Glomerular endothelial cell (primary cell): ENCODE measurements around the gene RBFA. TPM values are rescaled to one million over a fixed set of nuclear protein-coding genes. Genes with fewer than 3 reads are reported as not detected.
"Not testable (repeated sequence)": the region's sequence is repeated elsewhere in the genome, so short reads cannot be mapped to it uniquely, and the experiment has no call there.

Experiments used
- DNase-seq: peaks from one replicate; pipeline ENCODE4 v3.0.0-alpha.2; 2011; ENCODE audit warnings: low read depth, low spot score; ENCODE audit errors: extremely low read depth
- total RNA-seq: library from RNA; depleted of rRNA; stranded (reverse); fragments of >200 nt; gene quantifications from 2 replicates; pipeline ENCODE4 v1.2.3, GENCODE V29; 2015

The RBFA gene, protein sequence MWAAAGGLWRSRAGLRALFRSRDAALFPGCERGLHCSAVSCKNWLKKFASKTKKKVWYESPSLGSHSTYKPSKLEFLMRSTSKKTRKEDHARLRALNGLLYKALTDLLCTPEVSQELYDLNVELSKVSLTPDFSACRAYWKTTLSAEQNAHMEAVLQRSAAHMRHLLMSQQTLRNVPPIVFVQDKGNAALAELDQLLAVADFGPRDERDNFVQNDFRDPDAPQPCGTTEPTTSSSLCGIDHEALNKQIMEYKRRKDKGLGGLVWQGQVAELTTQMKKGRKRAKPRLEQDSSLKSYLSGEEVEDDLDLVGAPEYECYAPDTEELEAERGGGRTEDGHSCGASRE
- 30.0 and 39.2 TPM in 2 replicates for total RNA-seq

GRCh38 chr18:80034068-80034851 lies at the start of gene RBFA:
TSS of gene RBFA (plus strand) at chr18:80034434. CDS start at chr18:80034496, 62 bp downstream.
- DNase-seq = peak; percentile 61

- no peak for DNase-seq
These were observed 49.1 kb upstream of the RBFA start for GRCh38 chr18:79985172-79985571.

DNA sequence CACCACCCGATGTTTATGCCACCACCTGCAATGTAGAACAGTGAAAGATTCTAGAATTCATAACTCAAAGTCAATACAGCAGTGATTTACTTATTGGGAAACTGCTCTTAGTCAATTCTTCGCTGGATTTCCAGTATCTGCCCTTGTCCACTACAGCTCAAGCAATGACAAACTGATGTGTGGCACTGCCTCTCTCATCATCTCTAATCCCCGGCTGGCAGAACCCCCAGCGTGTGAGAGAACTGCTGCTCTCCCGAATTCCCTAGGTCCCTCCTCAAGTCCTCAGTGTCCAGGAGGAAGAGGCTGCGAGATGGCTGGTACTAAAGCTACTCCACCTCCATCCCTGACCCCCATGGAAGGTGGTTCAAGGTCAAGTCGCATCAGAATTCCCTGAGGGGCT lies 47.5 kb upstream of the RBFA start:
- no peak for DNase-seq

DNA sequence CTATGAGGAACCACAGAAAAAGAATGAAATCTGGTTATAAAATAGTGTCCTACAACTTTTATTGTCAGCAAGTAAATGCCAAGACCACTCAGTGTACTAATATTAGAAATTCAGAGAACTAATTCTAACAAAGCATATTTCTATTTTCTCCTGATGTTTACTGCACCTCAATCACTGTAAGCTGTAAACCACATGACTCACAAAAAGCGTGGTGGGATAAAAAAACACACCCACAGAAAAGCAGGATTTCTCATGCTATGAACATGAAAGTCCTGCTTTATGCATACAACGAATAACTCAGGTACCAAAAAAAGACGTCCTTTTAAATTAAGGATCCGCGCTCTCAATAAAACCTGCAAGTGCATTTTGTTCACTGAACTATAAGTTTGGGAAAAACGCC lies 46.7 kb upstream of the RBFA start:
- DNase-seq = no peak

DNA sequence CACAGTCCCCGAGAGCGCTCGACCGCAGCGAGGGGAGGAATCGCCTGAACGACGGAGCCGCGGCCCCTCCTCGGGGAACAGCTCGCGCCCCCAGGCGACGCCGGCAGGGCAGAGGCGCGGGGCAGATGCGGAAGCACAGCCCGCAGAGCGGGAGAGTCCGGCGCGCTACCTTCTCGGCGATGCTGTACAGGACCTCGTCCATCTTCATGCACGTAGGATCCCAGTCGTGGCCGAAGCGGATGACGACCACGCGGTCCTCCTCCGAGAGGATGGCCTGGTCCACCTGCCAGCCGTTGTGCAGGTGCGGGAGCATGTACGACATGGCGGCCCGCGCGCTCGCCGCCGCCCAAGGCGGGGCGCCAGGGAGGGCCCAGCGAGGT lies 46.2 kb upstream of the RBFA start:
- no peak for DNase-seq

DNA sequence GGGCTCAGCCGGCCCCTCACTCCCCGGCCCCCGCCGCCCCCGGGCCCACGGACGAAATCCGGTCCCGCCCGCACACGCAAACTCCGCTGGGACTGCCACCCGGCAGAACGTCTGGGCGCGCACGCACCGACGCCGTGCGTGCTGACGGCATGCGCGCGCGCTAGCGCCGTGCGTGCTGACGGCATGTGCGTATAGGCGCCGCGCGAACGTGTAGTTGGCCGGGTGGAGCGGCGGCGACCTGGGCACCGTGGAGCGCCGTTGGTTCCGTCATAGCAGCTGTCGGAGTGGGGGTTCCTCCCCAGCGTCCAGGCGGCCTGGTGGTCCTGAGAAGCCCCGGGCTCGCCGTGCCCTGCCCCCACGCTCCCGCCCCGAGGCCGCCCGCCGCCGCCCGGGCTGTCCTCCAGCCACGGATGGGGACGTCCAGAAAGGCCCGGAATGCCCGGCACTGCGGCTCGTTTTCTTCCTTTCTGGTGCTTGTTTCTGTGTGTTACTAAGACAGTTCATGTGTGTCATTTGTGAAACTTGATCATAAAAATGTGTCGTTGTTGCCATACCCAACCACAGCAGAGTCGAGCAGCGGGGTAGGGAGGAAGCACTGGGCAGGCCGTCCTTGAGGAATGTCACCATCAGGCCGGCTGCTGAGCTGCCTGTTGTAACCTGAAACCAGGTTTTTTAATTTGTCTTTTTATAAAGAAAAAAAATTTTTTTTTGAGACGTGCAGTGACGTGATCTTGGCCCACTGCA lies 45.6 kb upstream of the RBFA start, which contains the start of gene TXNL4A:
Gene TXNL4A (minus strand): TSS at position 113 of the 744 bp plus-strand sequence. CDS start 171 bp downstream, outside the sequence.
- no peak for DNase-seq

GRCh38 chr18:79989195-79989497 lies 45.1 kb upstream of the RBFA start:
- DNase-seq = no peak

- DNase-seq = no peak
These were observed 42.7 kb upstream of the RBFA start for GRCh38 chr18:79991494-79991893.

GRCh38 chr18:79999701-80000100 lies 34.5 kb upstream of the RBFA start:
- DNase-seq = not testable (repeated sequence)

DNA sequence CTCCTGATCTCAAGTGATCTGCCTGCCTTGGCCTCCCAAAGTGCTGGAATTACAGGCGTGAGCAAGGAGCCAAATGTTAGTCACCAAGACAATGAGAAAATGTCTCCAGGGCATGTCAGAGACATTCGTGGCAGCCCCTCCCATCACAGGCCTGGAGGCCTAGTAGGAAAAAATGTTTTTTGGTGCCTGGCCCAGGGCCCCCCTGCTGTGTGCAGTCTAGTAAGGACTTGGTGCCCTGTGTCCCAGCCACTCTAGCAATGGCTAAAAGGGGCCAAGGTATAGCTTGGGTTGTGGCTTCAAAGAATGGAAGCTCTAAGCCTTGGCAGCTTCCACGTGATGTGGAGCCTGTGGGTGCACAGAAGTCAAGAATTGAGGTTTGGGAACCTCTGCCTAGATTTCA lies 33.4 kb upstream of the RBFA start:
- no peak for DNase-seq

GRCh38 chr18:80002468-80002867 lies 31.8 kb upstream of the RBFA start:
- no peak for DNase-seq

DNA sequence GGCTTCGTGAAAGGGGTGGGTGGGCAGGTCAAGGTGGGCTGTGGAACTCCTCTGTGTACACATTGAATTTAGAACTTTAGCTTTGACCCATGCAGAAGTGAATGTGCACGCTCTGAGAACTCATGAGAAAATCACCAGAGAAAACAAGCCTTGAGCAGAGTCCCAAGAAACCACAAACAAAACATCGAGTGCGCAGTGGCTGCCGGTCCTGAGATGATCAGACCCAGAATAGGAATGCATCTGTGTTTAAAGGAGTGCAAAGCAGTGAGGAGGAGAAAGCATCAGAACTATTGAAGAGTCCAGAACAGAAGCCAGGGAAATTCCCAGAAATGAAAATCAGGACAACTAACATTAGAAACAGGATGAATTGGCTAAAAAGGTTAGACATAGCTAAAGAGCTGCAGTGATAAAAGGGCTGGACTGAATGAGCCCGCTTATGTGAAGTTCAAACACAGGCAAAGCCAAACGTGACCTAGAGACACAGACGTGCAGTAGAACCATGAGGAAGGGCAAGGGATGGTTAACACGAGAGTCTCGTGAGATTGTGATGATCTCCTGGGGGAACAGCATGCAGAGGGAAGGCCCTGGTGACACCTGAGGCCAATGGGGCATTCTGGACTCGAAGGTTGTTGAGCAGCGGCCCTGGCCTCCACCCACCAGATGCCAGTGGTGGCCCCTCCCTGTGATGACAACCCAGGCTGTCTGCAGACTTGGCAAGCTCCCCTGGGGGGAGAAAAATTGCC lies 29.5 kb upstream of the RBFA start:
- no peak for DNase-seq

- no peak for DNase-seq
These were observed 27.5 kb upstream of the RBFA start for GRCh38 chr18:80006724-80007123.

GRCh38 chr18:80009661-80010550 lies 24.3 kb upstream of the RBFA start:
- DNase-seq = no peak

- no peak for DNase-seq
These were observed 23.7 kb upstream of the RBFA start for GRCh38 chr18:80010551-80010906.

DNA sequence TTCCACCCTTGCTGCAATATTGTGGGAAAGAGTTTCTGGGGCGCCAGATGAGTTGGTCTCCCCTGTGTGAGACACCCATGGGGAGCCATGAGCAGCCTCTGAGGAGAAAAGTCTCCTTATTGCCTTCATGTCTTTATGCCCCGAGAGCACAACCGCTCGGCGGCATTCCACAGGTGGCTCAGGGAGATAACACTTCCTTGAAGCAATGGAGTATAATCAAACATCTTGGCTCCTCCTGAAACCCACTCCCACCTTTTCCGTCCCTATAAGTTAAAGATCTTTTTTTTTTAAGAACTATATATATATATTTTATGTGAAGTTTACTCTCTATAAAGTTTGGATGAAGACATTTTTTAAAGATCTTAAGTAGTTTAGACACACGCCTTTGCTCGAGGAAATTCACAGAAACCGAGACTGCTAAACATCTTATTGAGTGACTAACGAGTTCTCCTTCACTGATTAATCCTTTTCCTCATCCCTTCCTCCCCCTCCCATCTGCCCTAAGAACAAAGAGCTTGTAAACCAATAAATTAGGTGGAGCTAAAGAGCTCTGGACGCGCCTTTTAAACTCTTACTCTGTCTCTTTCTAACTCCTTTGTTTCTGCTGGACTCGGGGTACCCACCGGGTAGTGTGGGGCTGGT lies 22.6 kb upstream of the RBFA start:
- not testable (repeated sequence) for DNase-seq

DNA sequence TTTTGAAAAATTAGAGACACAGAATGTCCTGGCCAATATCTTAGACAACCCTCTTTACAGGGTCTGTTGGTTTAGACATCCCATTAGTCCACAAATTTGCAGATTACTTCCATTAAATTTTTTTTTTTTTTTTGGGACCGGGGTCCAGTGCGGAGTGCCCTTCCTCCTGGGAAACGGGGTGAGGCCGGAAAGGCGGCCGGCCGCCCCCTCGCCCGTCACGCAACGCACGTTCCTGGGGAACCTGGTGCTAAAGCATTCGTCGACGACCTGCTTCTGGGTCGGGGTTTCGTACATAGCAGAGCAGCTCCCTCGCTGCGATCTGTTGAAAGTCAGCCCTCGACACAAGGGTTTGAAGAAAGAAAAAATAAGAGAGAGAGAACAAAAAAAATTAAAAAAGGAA lies 21.5 kb upstream of the RBFA start:
- no peak for DNase-seq

GRCh38 chr18:80022613-80023012 lies 11.6 kb upstream of the RBFA start:
- no peak for DNase-seq

DNA sequence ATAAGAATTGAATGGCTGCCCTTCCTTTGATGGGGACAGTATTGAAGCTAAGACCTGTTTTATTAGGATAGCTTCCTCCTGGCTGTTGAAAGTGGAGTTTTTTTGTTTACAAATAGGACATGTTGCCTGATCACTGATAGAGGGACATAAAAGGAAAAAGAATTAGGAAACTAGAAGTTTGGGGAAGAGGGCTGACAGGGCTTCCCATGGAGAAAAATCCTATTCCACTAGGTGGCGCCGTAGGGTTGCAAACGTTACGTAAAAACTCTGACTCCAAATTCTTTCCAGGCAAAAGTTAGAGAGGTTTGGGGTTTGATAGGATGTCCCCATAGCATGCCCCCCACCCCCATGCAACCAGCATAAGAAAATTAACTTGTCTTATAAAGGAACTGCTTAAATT lies 11.1 kb upstream of the RBFA start:
- no peak for DNase-seq
